Mesendoderm (in vitro differentiated cells): ENCODE data around the gene KLHL36.
"Not testable (repeated sequence)": the region's sequence is repeated elsewhere in the genome, so short reads cannot be mapped to it uniquely, and the experiment has no call there.

Experiments
- DNase-seq: peaks from one replicate; pipeline ENCODE4 v3.0.0; 2013
- H2AK5ac ChIP-seq: 2 replicates; pipeline ENCODE4 v1.6.1; 2013; ENCODE audit warnings: low read length, inconsistent platforms
- H2BK120ac ChIP-seq: 2 replicates; pipeline ENCODE4 v1.6.1; 2013; ENCODE audit warnings: low read depth, mild to moderate bottlenecking, low read length, moderate library complexity, mixed read lengths
- H2BK15ac ChIP-seq: replicated peaks from 2 replicates; pipeline ENCODE4 v1.6.1; 2013; ENCODE audit warnings: low read depth, mild to moderate bottlenecking, moderate library complexity
- H2BK5ac ChIP-seq: 2 replicates; pipeline ENCODE4 v1.6.1; 2013; ENCODE audit warnings: low read length, inconsistent platforms
- H3K18ac ChIP-seq: 2 replicates; pipeline ENCODE4 v1.6.1; 2013; ENCODE audit warnings: mild to moderate bottlenecking, low read length, mixed read lengths
- H3K23ac ChIP-seq: one replicate; pipeline ENCODE4 v1.6.1; 2013; ENCODE audit warnings: low read length
- H3K27ac ChIP-seq: 2 replicates; pipeline ENCODE4 v1.5.1; 2013; ENCODE audit warnings: low read depth, mild to moderate bottlenecking, inconsistent platforms, low read length, moderate library complexity
- H3K27me3 ChIP-seq: 2 replicates; pipeline ENCODE4 v1.6.1; 2013; ENCODE audit warnings: low read length, control low read depth, mild to moderate bottlenecking, inconsistent platforms; ENCODE audit not compliant: insufficient read depth, poor library complexity
- H3K36me3 ChIP-seq: 2 replicates; pipeline ENCODE4 v1.6.1; 2013; ENCODE audit warnings: low read length, inconsistent platforms; ENCODE audit not compliant: control insufficient read depth, insufficient read depth
- H3K4ac ChIP-seq: one replicate; pipeline ENCODE4 v1.6.1; 2013; ENCODE audit warnings: low read depth, mild to moderate bottlenecking, low read length, moderate library complexity
- H3K4me1 ChIP-seq: 2 replicates; pipeline ENCODE4 v1.6.1; 2013; ENCODE audit warnings: low read depth, low read length, inconsistent platforms; ENCODE audit not compliant: control insufficient read depth
- H3K4me2 ChIP-seq: 2 replicates; pipeline ENCODE4 v1.6.1; 2013; ENCODE audit warnings: low read length
- H3K4me3 ChIP-seq: 2 replicates; pipeline ENCODE4 v1.5.1; 2013; ENCODE audit warnings: mild to moderate bottlenecking, low read length
- H3K56ac ChIP-seq: one replicate; pipeline ENCODE4 v1.6.1; 2013; ENCODE audit warnings: low read length
- H3K79me1 ChIP-seq: 2 replicates; pipeline ENCODE4 v1.6.1; 2013; ENCODE audit warnings: low read length, inconsistent platforms
- H3K79me2 ChIP-seq: 2 replicates; pipeline ENCODE4 v1.6.1; 2013; ENCODE audit warnings: mild to moderate bottlenecking, low read length; ENCODE audit not compliant: control insufficient read depth, insufficient read depth
- H3K9ac ChIP-seq: 2 replicates; pipeline ENCODE4 v1.6.1; 2013; ENCODE audit warnings: low read length, inconsistent platforms
- H4K5ac ChIP-seq: one replicate; pipeline ENCODE4 v1.6.1; 2013; ENCODE audit warnings: low read length
- H4K8ac ChIP-seq: one replicate; pipeline ENCODE4 v1.6.1; 2013; ENCODE audit warnings: low read depth, mild to moderate bottlenecking, control low read depth, low read length, moderate library complexity
- WGBS: extraction: QIAGEN DNeasy Blood & Tissue Kit; methylation state at CpG from one replicate; pipeline ENCODE4 v1.1.7; 2013; ENCODE audit warnings: low lambda C conversion rate, missing lambda C conversion rate; ENCODE audit not compliant: insufficient coverage; ENCODE audit errors: extremely low coverage; 5-methylcytosine and 5-hydroxymethylcytosine counted together

KLHL36 gene

GRCh38 chr16:84629580-84629979, 18.7 kb upstream of the KLHL36 start:
- DNase-seq: no peak
- H2AK5ac ChIP-seq: no peak overlapping the region
- no peak overlapping the region for H3K4ac ChIP-seq
- H3K4me3 ChIP-seq: no peak overlapping the region
- H2BK5ac ChIP-seq: no peak overlapping the region
- H4K8ac ChIP-seq: no peak overlapping the region
- WGBS: no CpG with 5 or more reads among the region's 10 CpGs
- H3K56ac ChIP-seq: peak overlapping the region; percentile 22
- H3K18ac ChIP-seq: no peak overlapping the region
- H3K9ac ChIP-seq: no peak overlapping the region
- no peak overlapping the region for H3K27ac ChIP-seq
- no peaks in the 10 kb centered on the region for H3K36me3 ChIP-seq
- H3K4me2 ChIP-seq: no peak overlapping the region
- no peaks in the 10 kb centered on the region for H3K4me1 ChIP-seq
- no peaks in the 10 kb centered on the region for H3K79me1 ChIP-seq
- H4K5ac ChIP-seq: no peak overlapping the region
- no peaks in the 10 kb centered on the region for H3K27me3 ChIP-seq
- H2BK15ac ChIP-seq: no peak overlapping the region
- H2BK120ac ChIP-seq: no peak overlapping the region
- no peaks in the 10 kb centered on the region for H3K79me2 ChIP-seq
- no peak overlapping the region for H3K23ac ChIP-seq

- no peak overlapping the region for H3K23ac ChIP-seq
- no peak for DNase-seq
- no peak overlapping the region for H3K4ac ChIP-seq
- H3K18ac ChIP-seq: no peak overlapping the region
- no peak overlapping the region for H4K8ac ChIP-seq
- H4K5ac ChIP-seq: no peak overlapping the region
- no peaks in the 10 kb centered on the region for H3K79me1 ChIP-seq
- H2AK5ac ChIP-seq: no peak overlapping the region
- no peak overlapping the region for H2BK120ac ChIP-seq
- H3K4me1 ChIP-seq: no peaks in the 10 kb centered on the region
- no peaks in the 10 kb centered on the region for H3K27me3 ChIP-seq
- no CpG with 5 or more reads among the region's 5 CpGs for WGBS
- H2BK15ac ChIP-seq: no peak overlapping the region
- no peak overlapping the region for H3K56ac ChIP-seq
- H2BK5ac ChIP-seq: no peak overlapping the region
- no peak overlapping the region for H3K27ac ChIP-seq
- no peak overlapping the region for H3K4me3 ChIP-seq
- H3K9ac ChIP-seq: no peak overlapping the region
- no peak overlapping the region for H3K4me2 ChIP-seq
- H3K36me3 ChIP-seq: no peaks in the 10 kb centered on the region
- no peaks in the 10 kb centered on the region for H3K79me2 ChIP-seq
Measured at GRCh38 chr16:84630009-84630408, 18.3 kb upstream of the KLHL36 start.

DNA sequence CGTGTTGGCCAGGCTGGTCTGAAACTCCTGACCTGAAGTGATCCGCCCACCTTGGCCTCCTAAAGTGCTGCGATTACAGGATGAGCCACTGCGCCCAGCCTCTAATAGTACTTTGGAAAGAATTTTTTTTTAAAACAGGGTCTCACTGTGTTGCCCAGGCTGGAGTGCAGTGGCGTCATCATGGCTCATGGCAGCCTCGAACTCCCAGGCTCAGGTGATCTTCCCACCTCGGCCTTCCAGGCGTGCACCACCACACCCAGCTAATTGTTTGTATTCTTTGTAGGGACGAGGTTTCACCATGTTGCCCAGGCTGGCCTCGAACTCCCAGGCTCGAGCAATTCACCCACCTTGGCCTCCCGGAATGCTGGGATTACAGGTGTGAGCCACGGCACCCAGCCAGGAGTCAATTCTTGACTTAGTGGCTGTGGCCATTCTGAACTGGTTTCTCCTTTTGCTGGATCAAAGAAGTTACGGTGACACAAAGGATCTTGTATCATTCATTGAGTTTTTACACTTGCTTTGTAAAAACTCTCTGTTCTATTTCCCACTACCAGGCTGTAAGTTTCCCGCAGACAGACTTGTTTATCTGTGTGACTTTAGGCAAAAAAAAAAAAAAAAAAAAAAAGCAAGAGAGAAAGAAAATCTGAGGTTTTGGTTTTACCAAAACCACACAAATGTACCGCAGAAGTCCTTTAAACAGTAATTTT, 17.7 kb upstream of the KLHL36 start:
- Histone ChIP-seq H2AK5ac (no peak overlapping the region), H2BK15ac (no peak overlapping the region), H2BK5ac (no peak overlapping the region), H3K4me1 (no peaks in the 10 kb centered on the region), H2BK120ac (no peak overlapping the region), H3K56ac (no peak overlapping the region), H4K5ac (no peak overlapping the region), H3K79me2 (no peaks in the 10 kb centered on the region), H4K8ac (no peak overlapping the region), H3K27ac (no peak overlapping the region), H3K9ac (no peak overlapping the region), H3K4ac (no peak overlapping the region), H3K4me3 (no peak overlapping the region), H3K23ac (no peak overlapping the region), H3K18ac (no peak overlapping the region), H3K4me2 (no peak overlapping the region), H3K79me1 (no peaks in the 10 kb centered on the region), H3K36me3 (no peaks in the 10 kb centered on the region), H3K27me3 (no peaks in the 10 kb centered on the region)
- DNase-seq: no peak
- no CpG with 5 or more reads among the region's 16 CpGs for WGBS

DNA sequence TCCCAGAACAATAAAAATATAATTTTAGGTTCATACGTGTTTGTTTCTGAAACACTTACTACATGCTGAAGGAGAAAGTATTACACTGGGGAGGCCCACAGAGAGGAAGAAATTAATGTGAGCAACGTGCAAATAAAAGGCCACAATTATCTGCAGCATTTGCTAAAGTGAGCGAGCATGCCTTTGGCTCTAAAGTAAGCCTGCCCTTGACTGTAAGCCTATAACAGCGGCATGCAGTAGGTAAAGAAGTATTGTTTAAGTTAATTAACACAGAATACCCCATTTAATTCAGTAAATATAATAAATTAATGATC, 17.2 kb upstream of the KLHL36 start:
- WGBS: no CpG with 5 or more reads among the region's 4 CpGs
- H4K5ac ChIP-seq: no peak overlapping the region

DNA sequence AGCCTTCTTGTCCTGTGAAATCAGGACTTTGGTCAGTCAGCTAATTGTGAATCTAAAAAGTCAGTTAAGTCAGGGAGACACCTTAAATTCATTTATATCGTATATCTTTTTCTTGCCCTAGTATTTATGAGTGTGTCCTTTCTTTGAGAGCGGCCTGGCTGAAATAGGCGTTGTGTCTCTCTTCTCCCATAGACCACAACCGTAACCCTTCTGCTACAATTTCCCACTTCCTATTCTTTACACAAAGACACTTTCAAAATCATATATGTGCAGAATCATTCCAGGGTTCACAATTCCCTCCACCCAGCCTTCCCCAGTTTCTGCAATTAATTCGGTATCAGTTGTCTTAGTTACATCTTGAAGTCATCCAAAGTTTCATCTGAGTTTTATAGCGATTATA, 16.4 kb upstream of the KLHL36 start:
- H3K23ac ChIP-seq: no peak overlapping the region
- no peaks in the 10 kb centered on the region for H3K4me1 ChIP-seq
- no peak for DNase-seq
- H3K79me2 ChIP-seq: no peaks in the 10 kb centered on the region
- no peak overlapping the region for H3K4me2 ChIP-seq
- no peak overlapping the region for H2BK15ac ChIP-seq
- H3K27ac ChIP-seq: no peak overlapping the region
- H3K79me1 ChIP-seq: no peaks in the 10 kb centered on the region
- no peak overlapping the region for H2BK5ac ChIP-seq
- H3K36me3 ChIP-seq: no peaks in the 10 kb centered on the region
- H4K5ac ChIP-seq: no peak overlapping the region
- WGBS: no CpG with 5 or more reads among the region's 6 CpGs
- H3K4ac ChIP-seq: no peak overlapping the region
- no peaks in the 10 kb centered on the region for H3K27me3 ChIP-seq
- H3K18ac ChIP-seq: no peak overlapping the region
- H3K4me3 ChIP-seq: no peak overlapping the region
- no peak overlapping the region for H3K9ac ChIP-seq
- H2BK120ac ChIP-seq: no peak overlapping the region
- no peak overlapping the region for H2AK5ac ChIP-seq
- H4K8ac ChIP-seq: no peak overlapping the region
- no peak overlapping the region for H3K56ac ChIP-seq

More for the DNA sequence above, 17.2 kb upstream of the KLHL36 start:
- Histone ChIP-seq H3K9ac (no peak overlapping the region), H2BK120ac (no peak overlapping the region), H3K4me2 (no peak overlapping the region), H3K4ac (no peak overlapping the region), H3K4me3 (no peak overlapping the region), H3K79me2 (no peaks in the 10 kb centered on the region), H3K79me1 (no peaks in the 10 kb centered on the region), H3K27me3 (no peaks in the 10 kb centered on the region), H3K4me1 (no peaks in the 10 kb centered on the region), H2BK15ac (no peak overlapping the region), H3K56ac (no peak overlapping the region), H2BK5ac (no peak overlapping the region), H4K8ac (no peak overlapping the region), H2AK5ac (no peak overlapping the region), H3K18ac (no peak overlapping the region), H3K36me3 (no peaks in the 10 kb centered on the region), H3K27ac (no peak overlapping the region), H3K23ac (no peak overlapping the region)
- no peak for DNase-seq

- not testable (repeated sequence) for H3K4ac ChIP-seq, H3K23ac ChIP-seq, H3K4me3 ChIP-seq, H3K27me3 ChIP-seq, H2BK5ac ChIP-seq, H3K4me1 ChIP-seq, H3K27ac ChIP-seq, H2BK120ac ChIP-seq, H3K9ac ChIP-seq, H3K56ac ChIP-seq, H3K36me3 ChIP-seq, H4K8ac ChIP-seq, H4K5ac ChIP-seq, H3K4me2 ChIP-seq, H3K79me1 ChIP-seq, H3K79me2 ChIP-seq, H3K18ac ChIP-seq, H2AK5ac ChIP-seq, H2BK15ac ChIP-seq, DNase-seq
- no CpG with 5 or more reads among the region's 7 CpGs for WGBS
Measured at GRCh38 chr16:84632862-84633261, 15.4 kb upstream of the KLHL36 start.
